VCaP (cell line): ENCODE data around the gene A3GALT2.

ENCODE experiments used
- H3K27ac ChIP-seq: fragments of 450-650 bp; 2 replicates; pipeline ENCODE4 v1.5.1; 2017
- TF ChIP-seq, protein P1 (sequence below): fragments of 450-650 bp; conservative IDR thresholded peaks from 2 replicates; pipeline ENCODE4 v1.5.1; 2017; ENCODE audit warnings: mild to moderate bottlenecking, moderate library complexity

Gene A3GALT2

DNA sequence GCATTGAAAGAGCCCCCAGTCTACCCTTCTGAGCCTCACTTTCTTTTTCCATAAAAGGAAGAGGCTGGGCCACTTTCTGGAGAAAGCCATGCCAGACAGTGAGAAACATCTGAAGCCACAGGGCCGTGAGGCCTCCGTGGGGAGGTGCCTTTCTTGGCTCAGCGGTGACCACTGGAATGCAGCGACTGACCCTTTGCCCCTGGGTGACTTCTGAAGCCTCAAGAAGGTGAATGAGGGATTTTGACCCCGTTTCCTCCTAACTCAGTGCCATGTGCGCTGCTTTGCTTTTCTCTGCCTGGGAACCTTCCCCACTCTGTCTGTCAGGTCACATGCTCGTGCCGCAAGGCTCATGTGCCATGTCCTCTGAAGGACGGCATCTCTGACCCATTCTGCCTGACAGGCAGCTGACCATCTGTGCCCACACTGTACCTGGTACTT lies 44.7 kb upstream of the A3GALT2 start:
- peak overlapping the region; percentile 80; the same call in 1 of the 2 replicates for H3K27ac ChIP-seq
- TF ChIP-seq, protein P1, sequence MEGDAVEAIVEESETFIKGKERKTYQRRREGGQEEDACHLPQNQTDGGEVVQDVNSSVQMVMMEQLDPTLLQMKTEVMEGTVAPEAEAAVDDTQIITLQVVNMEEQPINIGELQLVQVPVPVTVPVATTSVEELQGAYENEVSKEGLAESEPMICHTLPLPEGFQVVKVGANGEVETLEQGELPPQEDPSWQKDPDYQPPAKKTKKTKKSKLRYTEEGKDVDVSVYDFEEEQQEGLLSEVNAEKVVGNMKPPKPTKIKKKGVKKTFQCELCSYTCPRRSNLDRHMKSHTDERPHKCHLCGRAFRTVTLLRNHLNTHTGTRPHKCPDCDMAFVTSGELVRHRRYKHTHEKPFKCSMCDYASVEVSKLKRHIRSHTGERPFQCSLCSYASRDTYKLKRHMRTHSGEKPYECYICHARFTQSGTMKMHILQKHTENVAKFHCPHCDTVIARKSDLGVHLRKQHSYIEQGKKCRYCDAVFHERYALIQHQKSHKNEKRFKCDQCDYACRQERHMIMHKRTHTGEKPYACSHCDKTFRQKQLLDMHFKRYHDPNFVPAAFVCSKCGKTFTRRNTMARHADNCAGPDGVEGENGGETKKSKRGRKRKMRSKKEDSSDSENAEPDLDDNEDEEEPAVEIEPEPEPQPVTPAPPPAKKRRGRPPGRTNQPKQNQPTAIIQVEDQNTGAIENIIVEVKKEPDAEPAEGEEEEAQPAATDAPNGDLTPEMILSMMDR, result no peak

DNA sequence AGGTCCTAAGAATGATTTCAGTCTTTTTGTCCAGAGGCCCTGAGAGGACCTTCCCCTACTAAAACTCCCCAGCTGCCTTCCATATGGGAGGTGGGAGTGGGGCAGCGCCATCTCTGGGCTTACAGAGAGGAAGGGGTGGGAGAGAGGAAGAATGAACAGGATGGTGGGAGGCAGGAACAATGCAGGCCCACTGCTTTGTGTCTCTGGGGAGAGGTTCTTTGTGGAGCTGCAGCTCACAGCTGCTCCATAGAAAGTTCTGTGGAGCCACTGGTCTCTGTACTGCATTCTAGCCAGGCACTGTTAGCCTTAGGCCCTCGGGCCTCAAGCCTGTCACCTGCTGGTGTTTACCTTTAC lies 43.6 kb upstream of the A3GALT2 start:
- TF ChIP-seq, protein P1, result no peak
- H3K27ac ChIP-seq, result peak overlapping the region; percentile 80

DNA sequence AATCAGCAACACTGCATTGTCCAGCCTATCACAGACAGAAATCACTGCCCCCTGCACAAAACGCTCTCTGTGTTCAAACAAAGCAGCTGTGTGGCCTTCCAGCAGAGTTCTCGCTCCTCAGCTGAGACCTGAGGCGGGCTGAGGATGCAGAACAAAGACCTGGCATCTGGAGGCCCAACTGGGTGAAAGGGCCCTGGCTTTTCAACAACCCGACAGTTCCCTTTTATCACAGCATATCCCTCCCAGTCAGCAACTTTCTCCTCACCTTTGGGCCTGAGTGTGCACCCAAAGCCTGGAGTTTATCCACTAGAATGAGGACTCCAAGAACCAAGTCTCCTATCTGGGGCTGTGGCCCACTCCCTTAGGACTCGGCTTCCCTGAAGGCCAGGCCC lies 42.6 kb upstream of the A3GALT2 start:
- peak overlapping the region; percentile 80 for H3K27ac ChIP-seq

DNA sequence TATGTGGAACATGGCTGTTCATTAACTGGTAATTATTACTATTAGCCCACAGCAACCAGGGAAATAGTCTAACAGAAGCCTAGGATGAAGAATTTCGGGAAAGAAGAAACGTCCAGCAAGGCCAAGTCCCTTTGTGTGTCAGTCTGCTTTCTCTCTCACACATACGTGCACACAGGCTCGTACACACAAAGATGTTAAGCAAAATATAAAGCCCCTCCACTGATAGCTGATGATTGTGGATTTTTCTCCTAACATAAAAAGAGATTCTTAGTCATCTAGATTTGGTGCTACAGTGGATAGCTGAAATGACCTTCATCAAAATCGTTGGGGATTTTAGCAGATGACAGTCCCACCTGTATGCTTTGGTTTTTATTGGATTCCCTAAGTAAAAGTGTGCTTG lies 42.1 kb upstream of the A3GALT2 start:
- TF ChIP-seq, protein P1, result no peak

More for the DNA sequence above, 42.6 kb upstream of the A3GALT2 start:
- TF ChIP-seq, protein P1, result no peak

DNA sequence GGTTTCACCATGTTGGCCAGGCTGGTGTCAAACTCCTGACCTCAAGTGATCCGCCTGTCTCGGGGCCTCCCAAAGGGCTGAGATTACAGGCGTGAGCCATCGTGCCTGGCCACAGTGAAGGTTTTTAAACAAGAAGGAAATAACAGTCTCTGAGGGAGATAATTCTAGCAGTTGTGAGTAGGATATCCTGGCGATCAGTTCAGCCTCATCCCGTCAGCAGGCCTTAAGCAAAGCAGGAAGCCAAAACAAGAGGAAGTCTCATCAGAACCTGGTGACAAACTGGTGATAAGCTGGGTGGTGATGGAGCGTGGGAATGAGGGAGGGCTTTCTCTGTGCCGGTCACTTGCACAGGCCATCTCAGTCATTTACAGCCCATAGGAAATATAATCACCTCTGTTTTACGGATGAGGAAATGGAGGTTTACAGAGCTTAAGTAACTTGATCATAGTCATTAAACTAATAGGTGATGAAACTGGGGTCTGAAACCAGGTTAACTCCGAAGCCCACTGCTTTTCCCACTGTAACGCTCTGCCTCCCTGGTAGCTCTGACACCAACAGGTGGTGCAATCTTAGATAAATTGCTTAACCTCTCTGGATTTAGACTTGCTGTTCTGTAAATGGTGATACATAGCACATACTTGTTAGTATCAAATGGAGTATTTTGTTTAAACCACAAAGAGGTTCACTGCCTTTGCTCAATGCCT lies 40.8 kb upstream of the A3GALT2 start:
- H3K27ac ChIP-seq, result no peak overlapping the region
- TF ChIP-seq, protein P1, result no peak

More for the DNA sequence above, 42.1 kb upstream of the A3GALT2 start:
- H3K27ac ChIP-seq, result peak overlapping the region; percentile 80

DNA sequence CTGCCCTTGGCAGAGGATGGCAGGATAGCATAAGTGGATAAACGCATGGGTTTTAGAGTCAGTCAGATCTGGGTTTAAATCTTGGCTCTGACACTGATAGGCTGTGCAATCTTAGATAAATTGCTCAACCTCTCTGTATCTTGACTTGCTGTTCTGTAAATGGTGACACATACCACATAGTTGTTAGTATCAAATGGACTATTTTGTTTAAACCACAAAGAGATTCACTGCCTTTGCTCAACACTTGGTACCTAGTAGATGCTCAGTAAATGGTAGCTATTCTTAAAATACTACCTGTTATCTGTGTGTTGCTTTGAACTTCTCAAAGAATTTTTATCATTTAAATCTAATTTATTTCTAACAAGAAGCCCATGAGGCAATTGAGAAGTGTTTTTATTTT lies 39.5 kb upstream of the A3GALT2 start:
- TF ChIP-seq, protein P1, result no peak
- no peak overlapping the region for H3K27ac ChIP-seq

DNA sequence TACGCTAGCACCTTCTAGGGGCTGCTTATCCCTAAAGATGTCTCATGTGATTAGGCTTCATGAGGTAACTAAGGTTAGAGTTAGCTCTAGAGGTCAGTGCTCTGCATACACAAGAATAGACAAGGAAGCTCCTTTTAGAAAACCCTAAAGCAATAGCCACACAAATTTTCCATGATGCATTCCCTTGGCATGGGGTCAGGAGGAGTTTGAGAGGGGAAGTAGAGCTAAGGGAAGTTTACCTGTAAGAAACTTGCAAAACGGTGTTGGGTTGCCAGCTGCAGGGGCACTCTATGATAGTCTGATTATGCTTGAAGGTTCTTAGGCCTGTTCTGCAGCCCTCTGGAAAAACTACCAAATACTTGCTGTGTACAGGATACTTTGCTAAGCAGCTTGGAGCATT lies 39.0 kb upstream of the A3GALT2 start:
- H3K27ac ChIP-seq, result no peak overlapping the region
- TF ChIP-seq, protein P1, result no peak
